Measurements from ENCODE around the gene RLF.

RLF gene

GRCh38 chr1:40161125-40161887 is at the start of gene RLF:
TSS of gene RLF (plus strand) at chr1:40161387. CDS start at chr1:40161400, 13 bp downstream.
- peak; percentile 97 for DNase-seq

- DNase-seq = no peak
Observed at GRCh38 chr1:40114400-40114799, 46.8 kb upstream of the RLF start.

- no peak for DNase-seq
Observed at GRCh38 chr1:40120128-40120527, 41.1 kb upstream of the RLF start.

- no peak for DNase-seq
Observed at GRCh38 chr1:40122855-40123254, 38.3 kb upstream of the RLF start.

- DNase-seq = no peak
Observed at GRCh38 chr1:40130892-40131291, 30.3 kb upstream of the RLF start.

GRCh38 chr1:40132383-40133311 is 28.5 kb upstream of the RLF start:
- DNase-seq = no peak

- no peak for DNase-seq
Observed at GRCh38 chr1:40133312-40133665, 27.9 kb upstream of the RLF start.

GRCh38 chr1:40133839-40134238 is 27.3 kb upstream of the RLF start:
- DNase-seq = no peak

- no peak for DNase-seq
Observed at GRCh38 chr1:40140211-40140973, 20.8 kb upstream of the RLF start.

- DNase-seq = peak; percentile 36
Observed at GRCh38 chr1:40141878-40142535, 19.2 kb upstream of the RLF start.

GRCh38 chr1:40143891-40144575 is 17.2 kb upstream of the RLF start:
- DNase-seq = peak; percentile 90

- DNase-seq = no peak
Observed at GRCh38 chr1:40151457-40152079, 9.6 kb upstream of the RLF start.

GRCh38 chr1:40153073-40153770 is 8.0 kb upstream of the RLF start:
- DNase-seq = peak; percentile 86

- DNase-seq = no peak
Observed at GRCh38 chr1:40155135-40155534, 6.1 kb upstream of the RLF start.

GRCh38 chr1:40155910-40156309 is 5.3 kb upstream of the RLF start:
- DNase-seq = no peak

GRCh38 chr1:40160806-40161124 is 422 bp upstream of the RLF start:
- no peak for DNase-seq

GRCh38 chr1:40161888-40162397 is 756 bp downstream of the RLF start:
- peak; percentile 65 for DNase-seq

- peak; percentile 46 for DNase-seq
Observed at GRCh38 chr1:40162753-40163441, 1.7 kb downstream of the RLF start.

- DNase-seq = no peak
Observed at GRCh38 chr1:40167317-40167716, 6.1 kb downstream of the RLF start.

GRCh38 chr1:40171036-40171435 is 9.8 kb downstream of the RLF start:
- DNase-seq = no peak
